Left colon (tissue), 2 donors: ENCODE data around the gene FGD5. TPM values are rescaled to one million over a fixed set of nuclear protein-coding genes. Genes with fewer than 3 reads are reported as not detected.

Experiments used
- ATAC-seq: fragments of 200-7000 bp; cut with Tn5 transposase; one replicate; pipeline ENCODE4 v1.9.1; 2020; ENCODE audit warnings: mild to moderate bottlenecking, moderate library complexity
- DNase-seq, 2 donors: peaks; one replicate each; pipeline ENCODE4 v3.0.0-alpha.2; 2020
- intact Hi-C, 2 donors: fragments of 100-400 bp; cut with DNase I in 1 of 2; cut with micrococcal nuclease in 1 of 2; formaldehyde crosslinking; loops; one replicate each; pipeline versions ENCODE4 v1.11.2 to v1.14.0; 2022; cut with DNase I, micrococcal nuclease
- total RNA-seq, 2 donors: library from RNA; stranded (reverse); fragmentation: NEBNext Ultra II Directional; extraction: Animal tissue kit (Norgen Biotek cat#: 25700); gene quantifications; one replicate each; pipeline ENCODE4 v1.2.1, GENCODE V29; 2021
- donor health status: DM: no; HTN: no; CAD: no.
- donor health status: DM: yes; HTN: yes; CAD: no.

FGD5 gene
- total RNA-seq, 2 donors from 2014 or later: 5.8 to 9.8 TPM

DNA sequence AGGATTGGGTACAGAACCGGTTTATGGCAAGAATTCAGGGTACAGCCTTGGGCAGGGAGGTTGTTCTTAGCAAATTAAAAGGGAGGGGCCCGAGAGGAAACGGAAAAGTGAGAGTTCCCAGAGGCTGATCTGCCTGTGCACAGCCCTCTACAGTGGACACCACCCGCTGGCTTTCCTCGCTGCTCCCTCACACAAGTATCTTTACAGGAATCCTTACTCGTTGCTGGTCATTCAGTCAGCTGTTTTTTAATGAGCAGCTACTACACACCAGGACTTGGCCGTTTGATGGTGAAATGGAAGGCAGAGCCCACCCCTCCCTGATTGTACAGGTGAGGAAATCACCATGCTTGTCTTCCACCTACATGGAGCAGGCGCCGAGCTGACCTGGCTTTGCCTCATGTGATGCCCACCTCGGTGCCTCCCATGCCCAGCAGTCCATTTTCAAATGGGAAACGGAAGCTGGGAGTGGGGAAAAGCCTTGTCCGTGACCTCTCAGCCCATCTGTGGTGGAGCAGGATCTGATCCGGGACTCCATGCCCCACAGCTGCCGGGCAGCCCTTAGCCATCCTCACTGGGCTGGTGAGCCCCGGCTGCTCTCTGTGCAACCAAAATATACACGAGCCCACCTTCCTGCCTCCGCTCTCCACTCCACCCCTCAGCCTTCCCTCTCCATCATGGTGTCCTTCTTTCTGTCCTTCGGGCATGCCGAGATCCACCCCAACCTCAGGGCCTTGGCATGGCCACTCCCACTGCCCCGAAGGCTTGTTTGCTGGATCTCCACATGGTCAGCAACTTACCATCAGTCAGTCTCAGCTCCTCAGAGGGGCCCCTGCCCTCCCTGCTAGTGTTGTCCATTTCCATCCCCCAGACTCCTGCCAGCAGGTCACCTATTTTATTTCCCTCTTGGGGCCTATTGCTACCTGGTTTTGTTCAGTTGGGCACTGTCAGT lies 33.3 kb upstream of the FGD5 start:
- DNase-seq (no peak), ATAC-seq (no peak)
- intact Hi-C loops: loop anchor here in 1 of 2 donors (5.0 kb wide), 1 partner anchor 137 kb away; no protein-coding TSS in a partner anchor

- ATAC-seq (no peak), DNase-seq (no peak)
- intact Hi-C loops: loop anchor here in 1 of 2 donors (5.0 kb wide), 1 partner anchor 136 kb away; no protein-coding TSS in a partner anchor
Observed at GRCh38 chr3:14786369-14786768, 32.4 kb upstream of the FGD5 start.

GRCh38 chr3:14787630-14788029 lies 31.1 kb upstream of the FGD5 start:
- DNase-seq: no peak
- ATAC-seq: no peak
- intact Hi-C loops: loop anchor here in 1 of 2 donors (5.0 kb wide), 1 partner anchor 135 kb away; no protein-coding TSS in a partner anchor

GRCh38 chr3:14788644-14789043 lies 30.1 kb upstream of the FGD5 start:
- ATAC-seq: no peak
- DNase-seq: no peak
- intact Hi-C loops: loop anchor here in 1 of 2 donors (5.0 kb wide), 1 partner anchor 134 kb away; no protein-coding TSS in a partner anchor

DNA sequence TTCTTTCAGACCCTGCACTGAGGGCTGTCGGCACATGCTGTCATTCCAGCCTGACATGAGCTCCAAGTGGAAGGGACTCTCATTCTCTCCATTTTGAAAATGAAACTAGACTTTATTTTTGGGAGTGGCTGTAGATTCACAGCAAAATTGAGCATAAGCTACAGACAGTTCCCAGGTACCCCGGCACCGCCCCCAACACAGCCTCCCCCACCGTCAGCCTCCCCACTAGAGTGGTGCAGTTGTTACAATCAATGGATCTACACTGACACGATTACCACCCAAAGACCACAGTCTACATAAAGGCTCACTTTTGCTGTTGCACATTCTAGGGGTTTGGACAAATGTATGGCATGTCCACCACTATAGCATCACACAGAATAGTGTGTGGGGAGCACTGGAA lies 29.5 kb upstream of the FGD5 start:
- intact Hi-C loops: loop anchor here in 1 of 2 donors (5.0 kb wide), 1 partner anchor 133 kb away; no protein-coding TSS in a partner anchor
- no peak for ATAC-seq
- DNase-seq: no peak

DNA sequence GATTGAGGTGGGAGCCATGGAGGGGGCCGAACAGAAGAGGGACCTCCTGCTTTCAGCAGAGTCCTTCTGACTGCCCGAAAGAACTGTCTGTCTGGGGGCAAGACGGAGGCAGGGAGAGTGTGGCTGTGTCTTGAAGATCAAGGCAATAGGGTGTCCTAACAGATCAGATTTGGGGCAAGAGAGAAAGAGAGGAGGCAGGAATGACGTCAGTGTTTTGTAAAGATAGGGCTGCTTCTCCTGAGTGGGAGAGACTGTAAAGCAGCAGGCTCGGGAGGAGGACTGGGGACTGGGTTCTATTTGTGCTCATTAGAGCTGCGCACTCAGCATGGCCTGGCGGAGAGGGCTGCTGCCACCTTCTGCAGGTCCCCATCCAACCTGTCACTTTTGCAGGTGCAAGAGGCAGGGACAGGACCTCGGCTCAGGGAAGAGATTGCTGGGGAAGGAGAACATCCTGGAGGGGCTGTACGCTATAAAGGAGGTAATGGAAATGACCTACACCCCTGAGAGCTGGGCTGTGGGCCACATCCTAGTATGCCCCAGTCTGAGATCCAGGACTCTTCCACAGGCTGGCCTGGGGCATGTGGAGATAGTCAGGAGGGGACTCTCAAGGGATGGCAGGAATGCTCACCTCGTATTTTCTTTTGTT lies 29.0 kb upstream of the FGD5 start:
- intact Hi-C loops: loop anchor here (5.0 to 10.0 kb wide), 2 partner anchors 125 to 133 kb away; no protein-coding TSS in a partner anchor
- DNase-seq (no peak), ATAC-seq (no peak)

GRCh38 chr3:14791343-14791945 lies 27.3 kb upstream of the FGD5 start:
- ATAC-seq (peak; percentile 92), DNase-seq (peak; percentile 53 to 78)
- intact Hi-C loops: loop anchor here in 1 of 2 donors (10.0 kb wide), 1 partner anchor 123 kb away; no protein-coding TSS in a partner anchor

DNA sequence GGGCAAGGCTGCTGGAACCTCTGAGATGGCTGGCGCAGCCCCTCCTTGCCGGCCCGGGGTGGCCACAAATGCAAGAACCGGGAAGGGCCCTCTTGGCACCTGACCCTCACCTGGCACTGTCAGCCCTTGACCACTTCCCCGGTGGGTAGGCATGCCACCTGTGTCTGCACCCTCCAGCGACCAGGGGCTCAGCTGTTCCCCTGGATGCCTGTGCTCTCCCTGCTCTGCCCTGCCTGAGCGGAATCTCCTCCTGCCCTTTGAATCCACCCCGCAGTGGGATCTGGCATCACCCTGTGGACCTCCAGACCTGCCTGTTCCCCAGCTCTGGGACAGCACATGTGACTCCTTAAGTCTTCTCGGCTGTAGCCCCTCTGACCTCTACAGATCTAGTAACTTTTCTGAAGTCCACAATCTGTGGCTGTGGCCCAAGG lies 26.1 kb upstream of the FGD5 start:
- intact Hi-C loops: loop anchor here in 1 of 2 donors (10.0 kb wide), 1 partner anchor 122 kb away; no protein-coding TSS in a partner anchor
- DNase-seq: no peak
- ATAC-seq: no peak

DNA sequence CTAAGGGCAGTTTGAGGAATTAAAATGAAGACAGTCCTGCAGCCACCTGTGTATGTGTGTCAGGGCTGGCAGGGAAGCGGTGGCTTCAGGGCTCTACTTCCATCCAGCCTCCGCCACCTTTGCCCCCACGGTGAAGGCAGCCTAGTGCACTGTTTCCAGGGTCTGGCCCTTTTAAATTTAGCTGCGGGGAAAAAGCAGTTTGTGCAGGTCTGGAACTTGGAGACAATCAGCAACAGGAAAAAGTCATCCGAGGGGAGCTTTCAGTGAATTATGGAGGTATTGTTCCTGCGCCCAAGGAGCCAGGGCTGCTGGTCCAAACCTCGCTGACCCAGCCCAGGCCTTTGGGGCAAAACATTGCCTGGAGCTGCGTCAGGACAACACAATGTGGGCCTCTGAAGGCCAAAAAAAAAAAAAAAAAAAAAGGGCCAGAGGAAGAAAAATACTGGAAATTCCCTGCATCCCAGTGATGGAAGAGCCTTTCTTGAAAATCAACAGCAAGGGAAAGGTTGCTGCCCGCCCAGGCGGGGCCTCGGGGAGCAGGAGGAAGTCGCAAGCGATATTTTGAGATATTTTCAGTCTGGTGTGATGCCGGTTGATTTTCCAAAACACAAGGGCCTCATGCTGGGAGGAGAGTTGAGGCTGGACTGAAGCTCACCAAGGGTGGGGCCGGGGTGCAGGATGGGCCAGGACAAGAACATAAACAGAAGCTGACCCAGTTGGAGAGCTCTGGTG lies 25.5 kb upstream of the FGD5 start:
- intact Hi-C loops: loop anchor here in 1 of 2 donors (10.0 kb wide), 1 partner anchor 122 kb away; no protein-coding TSS in a partner anchor
- no peak for ATAC-seq
- DNase-seq: no peak

DNA sequence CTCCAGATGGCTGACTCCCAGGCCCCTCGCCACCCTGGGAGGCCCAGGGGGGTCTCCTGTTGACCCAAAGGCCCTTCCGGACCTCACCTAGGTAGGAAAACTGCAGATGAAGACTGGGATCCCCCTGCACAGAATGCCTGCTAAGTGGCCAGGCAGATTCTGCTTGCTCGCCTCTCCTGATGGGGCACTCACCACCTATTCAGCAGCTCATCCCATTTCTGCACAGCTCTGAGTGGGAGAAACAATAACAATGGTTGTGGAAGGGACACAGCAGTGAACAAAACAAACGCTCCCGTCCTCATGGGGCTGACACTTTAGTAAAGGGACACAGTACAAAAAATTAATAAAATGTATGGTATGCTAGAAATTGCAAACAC lies 24.9 kb upstream of the FGD5 start:
- no peak for DNase-seq
- intact Hi-C loops: loop anchor here in 1 of 2 donors (10.0 kb wide), 1 partner anchor 121 kb away; no protein-coding TSS in a partner anchor
- ATAC-seq: no peak

DNA sequence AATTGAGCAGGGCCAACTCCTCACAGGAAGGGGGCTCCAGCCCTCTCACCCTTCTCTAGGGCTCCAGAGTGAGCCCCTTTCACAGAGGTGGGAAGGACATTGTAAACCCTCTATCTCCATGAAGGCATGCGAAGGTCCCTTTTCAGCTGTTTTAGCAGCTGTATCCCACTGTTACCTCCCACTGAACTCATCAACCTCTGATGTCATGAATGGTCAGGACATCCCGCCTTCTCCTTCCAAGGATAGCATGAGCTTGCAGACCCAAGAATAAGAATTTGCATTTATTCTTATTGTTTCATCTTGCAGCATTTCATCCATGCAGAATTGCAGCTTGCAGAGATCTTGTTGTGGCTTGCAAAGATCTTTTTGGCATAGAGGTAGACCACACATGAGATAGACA lies 24.3 kb upstream of the FGD5 start:
- intact Hi-C loops: loop anchor here in 1 of 2 donors (10.0 kb wide), 1 partner anchor 120 kb away; no protein-coding TSS in a partner anchor
- ATAC-seq (no peak), DNase-seq (no peak)

GRCh38 chr3:14795996-14796395 lies 22.8 kb upstream of the FGD5 start:
- ATAC-seq (no peak), DNase-seq (no peak)
- intact Hi-C loops: loop anchor here in 1 of 2 donors (10.0 kb wide), 1 partner anchor 119 kb away; no protein-coding TSS in a partner anchor

DNA sequence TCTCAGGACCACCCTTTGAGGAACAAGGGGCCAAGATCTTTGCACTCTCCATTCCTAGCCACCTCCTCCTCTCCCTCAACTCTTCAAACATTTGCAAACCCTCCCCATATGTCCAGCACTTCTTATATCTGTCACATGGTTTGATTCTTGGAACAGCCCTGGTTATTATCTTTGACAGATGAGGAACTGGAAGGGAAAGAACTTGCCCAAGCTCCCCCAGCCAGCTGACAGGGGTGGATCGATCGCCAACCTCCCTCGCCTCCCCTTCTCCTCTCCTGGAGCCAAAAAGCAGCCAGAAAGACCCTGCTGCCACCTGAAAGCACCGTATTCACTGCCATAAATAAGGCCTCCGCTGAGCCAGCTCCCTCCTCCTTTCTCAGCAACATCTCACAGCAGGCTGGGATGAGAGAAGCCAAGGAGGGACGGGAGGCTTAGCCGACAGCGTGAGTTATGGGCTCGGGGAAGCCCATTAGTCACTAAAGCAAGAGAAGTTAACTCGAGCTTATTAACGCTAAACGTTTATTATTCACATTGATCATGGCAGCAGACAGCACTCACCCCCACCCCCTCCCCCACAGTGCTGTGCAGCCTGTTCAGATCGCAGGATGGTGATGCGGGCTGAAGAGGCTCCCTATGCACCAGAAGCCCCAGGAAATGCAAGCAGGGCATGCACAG lies 22.2 kb upstream of the FGD5 start:
- DNase-seq (peak in 1 of 2 donors; percentile 8), ATAC-seq (no peak)
- intact Hi-C loops: loop anchor here in 1 of 2 donors (10.0 kb wide), 1 partner anchor 118 kb away; no protein-coding TSS in a partner anchor

- intact Hi-C loops: loop anchor here in 1 of 2 donors (10.0 kb wide), 1 partner anchor 117 kb away; no protein-coding TSS in a partner anchor
- no peak for ATAC-seq
- no peak for DNase-seq
Observed at GRCh38 chr3:14797731-14798130, 21.0 kb upstream of the FGD5 start.

GRCh38 chr3:14798231-14798630 lies 20.5 kb upstream of the FGD5 start:
- intact Hi-C loops: loop anchor here in 1 of 2 donors (10.0 kb wide), 1 partner anchor 117 kb away; no protein-coding TSS in a partner anchor
- ATAC-seq (no peak), DNase-seq (no peak)

DNA sequence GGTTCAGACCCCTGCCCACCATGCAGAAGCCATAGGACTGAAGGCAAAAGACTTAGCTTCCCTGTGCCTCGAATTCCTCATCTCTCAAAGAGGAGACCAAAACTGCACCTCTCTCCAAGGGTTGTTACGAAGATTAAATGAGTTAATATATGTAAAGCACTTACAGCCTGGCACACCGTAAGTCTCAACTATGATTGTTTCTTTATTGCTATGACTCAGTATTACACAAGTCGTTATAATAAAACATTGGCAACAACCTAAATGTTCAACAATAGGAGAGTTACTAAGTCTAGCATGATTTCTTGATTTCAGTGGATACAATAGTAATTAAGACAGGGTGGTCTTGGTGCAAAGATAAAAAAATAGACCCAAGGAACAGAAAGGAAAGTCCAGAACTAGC lies 19.6 kb upstream of the FGD5 start:
- intact Hi-C loops: loop anchor here in 1 of 2 donors (10.0 kb wide), 1 partner anchor 116 kb away; no protein-coding TSS in a partner anchor
- peak; percentile 61 for ATAC-seq
- DNase-seq: no peak

- ATAC-seq (no peak), DNase-seq (no peak)
- intact Hi-C loops: no loop called here
Observed at GRCh38 chr3:14801031-14801430, 17.7 kb upstream of the FGD5 start.
